Measurements from ENCODE around the gene H2BW2. TPM values are rescaled to one million over a fixed set of nuclear protein-coding genes. Genes with fewer than 3 reads are reported as not detected.
"Not testable (repeated sequence)": the region's sequence is repeated elsewhere in the genome, so short reads cannot be mapped to it uniquely, and the experiment has no call there.

The H2BW2 gene
- not detected for total RNA-seq

GRCh38 chrX:104039689-104040505, at the start of gene H2BW2:
TSS of gene H2BW2 (plus strand) at chrX:104039956. CDS start at chrX:104039995, 39 bp downstream.
- no peaks in the 10 kb centered on the region for H3K27me3 ChIP-seq
- no peak for DNase-seq
- no peaks in the 10 kb centered on the region for H3K4me1 ChIP-seq
- no peak for TF ChIP-seq CTCF (IDR thresholded peaks at IDR 0.05)
- H3K4me3 ChIP-seq: no peak within 1 kb of the TSS
- H3K9me3 ChIP-seq: no peaks in the 10 kb centered on the region
- no peak within 1 kb of the TSS for H3K27ac ChIP-seq
- H3K36me3 ChIP-seq: no peaks in the 10 kb centered on the region
- intact Hi-C loops (cut with DNase I): no loop called here
- H3K9ac ChIP-seq (ENCODE audit: low read depth in 2 of 2, low read length in 2 of 2): no peak within 1 kb of the TSS

- H3K4me3 ChIP-seq: no peak overlapping the region
- H3K9me3 ChIP-seq: no peaks in the 10 kb centered on the region
- intact Hi-C loops (cut with DNase I): no loop called here
- H3K4me1 ChIP-seq: no peaks in the 10 kb centered on the region
- no peak overlapping the region for H3K9ac ChIP-seq (ENCODE audit: low read depth in 2 of 2, low read length in 2 of 2)
- TF ChIP-seq CTCF (IDR thresholded peaks at IDR 0.05): no peak
- no peaks in the 10 kb centered on the region for H3K36me3 ChIP-seq
- H3K27me3 ChIP-seq: no peaks in the 10 kb centered on the region
- DNase-seq: no peak
- no peak overlapping the region for H3K27ac ChIP-seq
Measured at GRCh38 chrX:103999234-103999633, 40.5 kb upstream of the H2BW2 start.

- no peak overlapping the region for H3K4me3 ChIP-seq
- intact Hi-C loops (cut with DNase I): no loop called here
- no peak overlapping the region for H3K9ac ChIP-seq (ENCODE audit: low read depth in 2 of 2, low read length in 2 of 2)
- no peaks in the 10 kb centered on the region for H3K4me1 ChIP-seq
- H3K27me3 ChIP-seq: no peaks in the 10 kb centered on the region
- no peaks in the 10 kb centered on the region for H3K9me3 ChIP-seq
- H3K36me3 ChIP-seq: no peaks in the 10 kb centered on the region
- no peak for TF ChIP-seq CTCF (IDR thresholded peaks at IDR 0.05)
- no peak overlapping the region for H3K27ac ChIP-seq
- DNase-seq: no peak
Measured at GRCh38 chrX:104008831-104009230, 30.9 kb upstream of the H2BW2 start.

- intact Hi-C loops (cut with DNase I): no loop called here
- no peak overlapping the region for H3K27ac ChIP-seq
- TF ChIP-seq CTCF (IDR thresholded peaks at IDR 0.05): no peak
- H3K9ac ChIP-seq (ENCODE audit: low read depth in 2 of 2, low read length in 2 of 2): no peak overlapping the region
- H3K9me3 ChIP-seq: no peaks in the 10 kb centered on the region
- no peak overlapping the region for H3K4me3 ChIP-seq
- no peaks in the 10 kb centered on the region for H3K27me3 ChIP-seq
- DNase-seq: no peak
- no peaks in the 10 kb centered on the region for H3K4me1 ChIP-seq
- no peaks in the 10 kb centered on the region for H3K36me3 ChIP-seq
Measured at GRCh38 chrX:104013158-104013557, 26.6 kb upstream of the H2BW2 start.

GRCh38 chrX:104013606-104014005, 26.1 kb upstream of the H2BW2 start, which contains the start of gene H2BW1:
TSS of gene H2BW1 (minus strand) at chrX:104013708. CDS start at chrX:104013576, 132 bp downstream.
- intact Hi-C loops (cut with DNase I): no loop called here
- no peak for TF ChIP-seq CTCF (IDR thresholded peaks at IDR 0.05)
- Histone ChIP-seq H3K27me3 (no peaks in the 10 kb centered on the region), H3K27ac (no peak within 1 kb of the TSS), H3K9ac (ENCODE audit: low read depth in 2 of 2, low read length in 2 of 2) (no peak within 1 kb of the TSS), H3K36me3 (no peaks in the 10 kb centered on the region), H3K4me3 (no peak within 1 kb of the TSS), H3K4me1 (no peaks in the 10 kb centered on the region), H3K9me3 (no peaks in the 10 kb centered on the region)
- DNase-seq: no peak

GRCh38 chrX:104015576-104015975, 24.2 kb upstream of the H2BW2 start:
- intact Hi-C loops (cut with DNase I); H3K4me3 ChIP-seq: not testable (repeated sequence)

More at GRCh38 chrX:104015576-104015975, 24.2 kb upstream of the H2BW2 start:
- H3K4me1 ChIP-seq; H3K27ac ChIP-seq; DNase-seq; H3K36me3 ChIP-seq; H3K9me3 ChIP-seq; H3K9ac ChIP-seq (ENCODE audit: low read depth in 2 of 2, low read length in 2 of 2); H3K27me3 ChIP-seq: not testable (repeated sequence)
